Measurements from ENCODE around the gene PLIN5. TPM values are rescaled to one million over a fixed set of nuclear protein-coding genes. Genes with fewer than 3 reads are reported as not detected.

Gene PLIN5
- total and polyA plus RNA-seq, 2 of the 8 experiments (the other 6 are each of a cell fraction or from before 2014, with no cell fraction given) = 2.0 to 2.5 TPM

DNA sequence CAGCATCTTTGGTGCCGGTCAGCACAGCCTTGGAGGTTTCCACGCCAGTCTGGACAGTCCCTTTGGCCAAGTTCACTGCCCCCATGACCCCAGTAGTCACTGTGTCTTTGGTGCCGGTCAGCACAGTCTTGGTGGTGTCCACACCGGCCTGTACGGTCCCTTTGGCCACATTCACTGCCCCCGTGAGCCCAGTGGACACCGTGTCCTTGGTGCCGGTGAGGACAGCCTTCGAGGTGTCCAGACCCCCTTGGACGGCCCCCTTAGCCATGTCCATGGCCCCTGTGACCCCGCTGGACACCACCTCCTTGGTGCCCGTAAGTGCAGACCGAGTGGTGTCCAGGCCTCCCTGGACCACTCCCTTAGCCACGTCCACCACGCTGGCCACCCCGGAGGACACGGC lies 21.8 kb downstream of the PLIN5 start (continued):
- no peak for TF ChIP-seq FOSL1 (IDR thresholded peaks at IDR 0.05; ENCODE audit: insufficient read depth, low read depth, low read length)
- TF ChIP-seq EZH2 (IDR thresholded peaks at IDR 0.05; ENCODE audit: low read depth, low read length, severe bottlenecking) = no peak
- no peak for TF ChIP-seq SP4 (IDR thresholded peaks at IDR 0.05; ENCODE audit: low read length)
- TF ChIP-seq, protein P1, sequence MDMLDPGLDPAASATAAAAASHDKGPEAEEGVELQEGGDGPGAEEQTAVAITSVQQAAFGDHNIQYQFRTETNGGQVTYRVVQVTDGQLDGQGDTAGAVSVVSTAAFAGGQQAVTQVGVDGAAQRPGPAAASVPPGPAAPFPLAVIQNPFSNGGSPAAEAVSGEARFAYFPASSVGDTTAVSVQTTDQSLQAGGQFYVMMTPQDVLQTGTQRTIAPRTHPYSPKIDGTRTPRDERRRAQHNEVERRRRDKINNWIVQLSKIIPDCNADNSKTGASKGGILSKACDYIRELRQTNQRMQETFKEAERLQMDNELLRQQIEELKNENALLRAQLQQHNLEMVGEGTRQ (IDR thresholded peaks at IDR 0.05; ENCODE audit: low read length) = no peak
- no peak for TF ChIP-seq HDAC6 (IDR thresholded peaks at IDR 0.05; ENCODE audit: low read depth, low read length)
